Upper lobe of right lung (tissue), 1 donor: Measurements from ENCODE around the gene PRSS27. TPM values are rescaled to one million over a fixed set of nuclear protein-coding genes. Genes with fewer than 3 reads are reported as not detected.

Experiments used
- ATAC-seq: fragments of 200-7000 bp; cut with Tn5 transposase; one replicate; pipeline ENCODE4 v1.9.1; 2020; ENCODE audit warnings: mild to moderate bottlenecking, moderate library complexity
- DNase-seq: peaks from one replicate; pipeline ENCODE4 v3.0.0-alpha.2; 2020
- H3K27ac ChIP-seq: fragments of 200-600 bp; one replicate; pipeline ENCODE4 v1.8.0; 2022
- H3K27me3 ChIP-seq: fragments of 200-600 bp; one replicate; pipeline ENCODE4 v1.8.0; 2022; ENCODE audit warnings: mild to moderate bottlenecking
- H3K36me3 ChIP-seq: fragments of 200-600 bp; one replicate; pipeline ENCODE4 v1.8.0; 2022
- H3K4me1 ChIP-seq: fragments of 200-600 bp; one replicate; pipeline ENCODE4 v1.8.0; 2022
- H3K4me3 ChIP-seq: fragments of 200-600 bp; one replicate; pipeline ENCODE4 v1.8.0; 2022; ENCODE audit warnings: mild to moderate bottlenecking
- H3K9me3 ChIP-seq: fragments of 200-600 bp; one replicate; pipeline ENCODE4 v1.8.0; 2022
- intact Hi-C: fragments of 100-400 bp; cut with DNase I; formaldehyde crosslinking; loops from one replicate; pipeline ENCODE4 v1.11.0; 2022
- total RNA-seq: library from RNA; stranded (reverse); fragmentation: NEBNext Ultra II Directional; extraction: Animal tissue kit (Norgen Biotek cat#: 25700); gene quantifications from one replicate; pipeline ENCODE4 v1.2.1, GENCODE V29; 2021
- TF ChIP-seq, protein P1 (sequence below): fragments of 200-600 bp; IDR thresholded peaks from one replicate; pipeline ENCODE4 v1.8.0; 2022; ENCODE audit warnings: antibody characterized with exemption
- donor health status: DM: no; HTN: yes; CAD: no; lungs with severe emphysema.

The PRSS27 gene
- total RNA-seq, 1 donor from 2014 or later, result 0.81 TPM

DNA sequence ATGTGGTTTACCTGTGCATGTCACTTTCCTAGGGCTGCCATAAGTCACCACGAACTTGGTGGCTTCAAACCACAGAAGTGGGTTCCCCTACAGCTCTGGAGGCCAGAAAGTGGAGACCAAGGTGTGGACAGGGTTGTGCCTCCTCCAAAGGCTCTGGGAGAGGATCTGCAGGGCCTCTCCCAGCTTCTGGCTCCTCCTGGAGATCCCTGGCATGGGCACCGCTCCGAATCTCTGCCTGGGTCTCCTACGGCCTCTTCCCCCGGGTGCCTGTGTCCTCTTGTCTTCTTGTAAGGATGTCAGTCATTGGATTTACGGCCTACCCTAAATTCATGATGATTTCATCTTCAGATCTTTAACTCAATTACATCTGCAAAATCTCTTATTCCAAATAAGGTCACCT lies 29.9 kb upstream of the PRSS27 start:
- Histone ChIP-seq H3K4me1 (peaks cover 15% of the 10 kb centered on the region), H3K36me3 (no peaks in the 10 kb centered on the region), H3K27ac (no peak overlapping the region), H3K4me3 (no peak overlapping the region), H3K9me3 (no peaks in the 10 kb centered on the region), H3K27me3 (no peaks in the 10 kb centered on the region)
- TF ChIP-seq, protein P1, sequence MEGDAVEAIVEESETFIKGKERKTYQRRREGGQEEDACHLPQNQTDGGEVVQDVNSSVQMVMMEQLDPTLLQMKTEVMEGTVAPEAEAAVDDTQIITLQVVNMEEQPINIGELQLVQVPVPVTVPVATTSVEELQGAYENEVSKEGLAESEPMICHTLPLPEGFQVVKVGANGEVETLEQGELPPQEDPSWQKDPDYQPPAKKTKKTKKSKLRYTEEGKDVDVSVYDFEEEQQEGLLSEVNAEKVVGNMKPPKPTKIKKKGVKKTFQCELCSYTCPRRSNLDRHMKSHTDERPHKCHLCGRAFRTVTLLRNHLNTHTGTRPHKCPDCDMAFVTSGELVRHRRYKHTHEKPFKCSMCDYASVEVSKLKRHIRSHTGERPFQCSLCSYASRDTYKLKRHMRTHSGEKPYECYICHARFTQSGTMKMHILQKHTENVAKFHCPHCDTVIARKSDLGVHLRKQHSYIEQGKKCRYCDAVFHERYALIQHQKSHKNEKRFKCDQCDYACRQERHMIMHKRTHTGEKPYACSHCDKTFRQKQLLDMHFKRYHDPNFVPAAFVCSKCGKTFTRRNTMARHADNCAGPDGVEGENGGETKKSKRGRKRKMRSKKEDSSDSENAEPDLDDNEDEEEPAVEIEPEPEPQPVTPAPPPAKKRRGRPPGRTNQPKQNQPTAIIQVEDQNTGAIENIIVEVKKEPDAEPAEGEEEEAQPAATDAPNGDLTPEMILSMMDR, result no peak
- no peak for ATAC-seq
- intact Hi-C loops, result no loop called here
- DNase-seq, result no peak

GRCh38 chr16:2749476-2749875 lies 29.5 kb upstream of the PRSS27 start:
- H3K9me3 ChIP-seq, result no peaks in the 10 kb centered on the region
- ATAC-seq (no peak), DNase-seq (no peak)
- H3K4me3 ChIP-seq, result no peak overlapping the region
- TF ChIP-seq, protein P1, result no peak
- H3K4me1 ChIP-seq, result peaks cover 11% of the 10 kb centered on the region
- no peak overlapping the region for H3K27ac ChIP-seq
- no peaks in the 10 kb centered on the region for H3K36me3 ChIP-seq
- no peaks in the 10 kb centered on the region for H3K27me3 ChIP-seq
- intact Hi-C loops, result no loop called here

- H3K4me3 ChIP-seq, result no peak overlapping the region
- no peak overlapping the region for H3K27ac ChIP-seq
- intact Hi-C loops, result no loop called here
- no peaks in the 10 kb centered on the region for H3K9me3 ChIP-seq
- ATAC-seq (no peak), DNase-seq (no peak)
- H3K4me1 ChIP-seq, result peaks cover 8% of the 10 kb centered on the region
- no peaks in the 10 kb centered on the region for H3K27me3 ChIP-seq
- no peaks in the 10 kb centered on the region for H3K36me3 ChIP-seq
- TF ChIP-seq, protein P1, result no peak
These were observed 28.9 kb upstream of the PRSS27 start for GRCh38 chr16:2748757-2749455.

- TF ChIP-seq, protein P1, result no peak
- no peak for DNase-seq
- intact Hi-C loops, result no loop called here
- Histone ChIP-seq H3K4me3 (no peak overlapping the region), H3K27me3 (no peaks in the 10 kb centered on the region), H3K4me1 (no peaks in the 10 kb centered on the region), H3K27ac (no peak overlapping the region), H3K9me3 (no peaks in the 10 kb centered on the region), H3K36me3 (no peaks in the 10 kb centered on the region)
- ATAC-seq, result no peak
These were observed 25.9 kb upstream of the PRSS27 start for GRCh38 chr16:2745961-2746360.

DNA sequence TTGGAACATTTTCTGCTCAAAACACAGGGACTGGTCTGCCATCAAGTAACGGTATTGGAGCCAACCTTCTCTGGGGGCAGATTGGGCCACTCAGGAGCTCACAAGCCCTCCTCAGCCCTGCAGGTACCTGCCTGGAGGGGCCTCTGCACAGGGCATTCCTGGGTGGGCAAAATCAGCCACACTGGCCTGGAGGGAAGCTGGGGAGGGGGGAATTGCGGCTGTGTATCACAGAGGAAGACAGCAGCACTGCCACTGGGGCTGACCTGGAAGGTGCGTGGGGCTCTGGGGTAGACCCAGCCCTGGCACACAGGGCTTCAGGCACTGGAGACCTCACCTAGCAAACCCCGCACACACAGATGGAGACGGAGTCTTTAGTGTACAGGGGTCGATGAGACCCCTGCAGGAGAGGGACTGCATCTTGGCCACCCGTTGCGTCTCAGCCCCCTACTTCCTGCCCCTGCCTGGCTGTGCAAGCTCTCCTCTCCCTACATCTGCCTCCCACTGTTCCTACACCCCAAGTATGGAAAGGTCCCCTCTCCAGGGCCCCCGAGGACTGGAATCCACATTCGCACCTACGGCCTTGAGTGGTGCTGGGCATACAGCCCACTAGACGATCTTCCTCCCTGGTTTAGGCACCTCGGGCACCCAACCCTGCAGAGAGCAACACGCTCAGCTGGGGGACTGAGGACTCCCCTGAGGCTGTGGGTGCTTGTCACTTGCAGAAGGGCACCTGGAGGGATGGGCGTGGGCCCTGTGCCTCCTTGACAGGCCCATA lies 25.3 kb upstream of the PRSS27 start:
- H3K4me1 ChIP-seq, result no peaks in the 10 kb centered on the region
- H3K27ac ChIP-seq, result no peak overlapping the region
- TF ChIP-seq, protein P1, result no peak
- H3K4me3 ChIP-seq, result no peak overlapping the region
- H3K9me3 ChIP-seq, result no peaks in the 10 kb centered on the region
- no peaks in the 10 kb centered on the region for H3K36me3 ChIP-seq
- no peaks in the 10 kb centered on the region for H3K27me3 ChIP-seq
- no peak for ATAC-seq
- intact Hi-C loops, result no loop called here
- DNase-seq, result no peak
